Body of pancreas (tissue), 4 donors: ENCODE data around the gene ETV1. TPM values are rescaled to one million over a fixed set of nuclear protein-coding genes. Genes with fewer than 3 reads are reported as not detected.

Experiments
- ATAC-seq: fragments of 150-250 bp; one replicate; pipeline ENCODE4 v1.9.1; 2016
- DNase-seq, 4 donors: peaks; one replicate each; pipeline ENCODE4 v3.0.0-alpha.2; 2019
- H3K27ac ChIP-seq, 4 donors: fragments of 200-600 bp; sonication (generic); 1 replicate in 3 of 4; 2 replicates in 1 of 4; pipeline versions ENCODE4 v1.5.1 to v1.6.1; 2016 to 2019; ENCODE audit warnings: mild to moderate bottlenecking in 1 of 4, mixed read lengths in 1 of 4, moderate library complexity in 1 of 4
- H3K27me3 ChIP-seq, 2 donors: fragments of 200-600 bp; sonication (generic); one replicate each; pipeline ENCODE4 v1.6.0; 2016; ENCODE audit warnings: mild to moderate bottlenecking in 1 of 2
- H3K36me3 ChIP-seq, 2 donors: fragments of 200-600 bp; sonication (generic); replicated peaks in 1 of 2; 2 replicates each; pipeline ENCODE4 v1.5.1; 2016; ENCODE audit warnings: low read depth in 2 of 2; ENCODE audit not compliant: insufficient read depth in 1 of 2
- H3K4me1 ChIP-seq: fragments of 200-600 bp; sonication (generic); one replicate; pipeline ENCODE4 v1.6.0; 2016
- H3K4me3 ChIP-seq, 2 donors: fragments of 200-600 bp; sonication (generic); 1 replicate in 1 of 2; 2 replicates in 1 of 2; pipeline ENCODE4 v1.5.1; 2016 to 2019
- H3K9me3 ChIP-seq, 3 donors: fragments of 200-600 bp; sonication (generic); 1 replicate in 2 of 3; 2 replicates in 1 of 3; pipeline ENCODE4 v1.5.1; 2016
- CTCF ChIP-seq, 7 experiments: fragments of 450-650 bp in 4 of 7; fragments of 200-600 bp in 3 of 7; sonication (generic) in 3 of 7; IDR thresholded peaks; one replicate each; pipeline ENCODE4 v1.5.1; 2016 to 2019; ENCODE audit warnings: antibody characterized with exemption in 7 of 7
- POLR2A ChIP-seq, 3 donors: fragments of 450-650 bp; IDR thresholded peaks; one replicate each; pipeline ENCODE4 v1.6.1; 2016; ENCODE audit warnings: antibody characterized with exemption in 3 of 3, mild to moderate bottlenecking in 2 of 3
- WGBS, 2 donors: methylation state at CpG; one replicate each; pipeline ENCODE4 v1.1.5; 2017; 5-methylcytosine and 5-hydroxymethylcytosine counted together
- intact Hi-C: fragments of 100-400 bp; cut with DNase I; formaldehyde crosslinking; loops from one replicate; pipeline ENCODE4 v1.15.1; 2023
- total RNA-seq, 2 donors: library from RNA; depleted of rRNA; stranded (reverse); fragments of >200 nt; gene quantifications; one replicate each; pipeline ENCODE4 v1.1.0, GENCODE V29; 2016

ETV1 gene
- total RNA-seq, 2 donors from 2014 or later: 2.6 TPM

GRCh38 chr7:13849163-13849892, 140.1 kb downstream of the ETV1 start:
- Histone ChIP-seq H3K36me3 (no peaks in the 10 kb centered on the region), H3K27me3 (no peaks in the 10 kb centered on the region), H3K27ac (no peak overlapping the region), H3K4me1 (no peaks in the 10 kb centered on the region), H3K9me3 (no peaks in the 10 kb centered on the region), H3K4me3 (no peak overlapping the region)
- ATAC-seq (no peak), DNase-seq (no peak)
- TF ChIP-seq POLR2A (IDR thresholded peaks at IDR 0.05) (no peak), CTCF (IDR thresholded peaks at IDR 0.05) (no peak)
- WGBS, 2 donors: 68 to 73% methylated on average over 3 of the region's 3 CpGs
- intact Hi-C loops: no loop called here

GRCh38 chr7:13848681-13849131, 140.8 kb downstream of the ETV1 start:
- no peak overlapping the region for H3K27ac ChIP-seq
- H3K4me1 ChIP-seq: no peaks in the 10 kb centered on the region
- 83% methylated on average over 5 of the region's 5 CpGs for WGBS, 2 donors
- TF ChIP-seq CTCF (IDR thresholded peaks at IDR 0.05): no peak
- no peak for TF ChIP-seq POLR2A (IDR thresholded peaks at IDR 0.05)
- H3K27me3 ChIP-seq: no peaks in the 10 kb centered on the region
- intact Hi-C loops: no loop called here
- H3K9me3 ChIP-seq: no peaks in the 10 kb centered on the region
- DNase-seq: no peak
- ATAC-seq: no peak
- H3K4me3 ChIP-seq: no peak overlapping the region
- no peaks in the 10 kb centered on the region for H3K36me3 ChIP-seq

- no peaks in the 10 kb centered on the region for H3K27me3 ChIP-seq
- no peak overlapping the region for H3K4me3 ChIP-seq
- intact Hi-C loops: no loop called here
- H3K4me1 ChIP-seq: no peaks in the 10 kb centered on the region
- TF ChIP-seq POLR2A (IDR thresholded peaks at IDR 0.05) (no peak), CTCF (IDR thresholded peaks at IDR 0.05) (no peak)
- H3K9me3 ChIP-seq: no peaks in the 10 kb centered on the region
- WGBS, 2 donors: 65 to 76% methylated on average over 4 of the region's 4 CpGs
- DNase-seq (no peak), ATAC-seq (no peak)
- H3K36me3 ChIP-seq: no peaks in the 10 kb centered on the region
- H3K27ac ChIP-seq: no peak overlapping the region
Measured at GRCh38 chr7:13846386-13846785, 143.1 kb downstream of the ETV1 start.

GRCh38 chr7:13845601-13846000, 143.9 kb downstream of the ETV1 start:
- Histone ChIP-seq H3K36me3 (no peaks in the 10 kb centered on the region), H3K4me1 (no peaks in the 10 kb centered on the region), H3K4me3 (no peak overlapping the region), H3K9me3 (no peaks in the 10 kb centered on the region), H3K27ac (no peak overlapping the region), H3K27me3 (no peaks in the 10 kb centered on the region)
- ATAC-seq (no peak), DNase-seq (no peak)
- no peak for TF ChIP-seq POLR2A (IDR thresholded peaks at IDR 0.05)
- no peak for TF ChIP-seq CTCF (IDR thresholded peaks at IDR 0.05)
- WGBS, 2 donors: 60% methylated on average over 3 of the region's 3 CpGs
- intact Hi-C loops: no loop called here

- Histone ChIP-seq H3K4me1 (no peaks in the 10 kb centered on the region), H3K27me3 (no peaks in the 10 kb centered on the region), H3K4me3 (no peak overlapping the region), H3K36me3 (no peaks in the 10 kb centered on the region), H3K27ac (no peak overlapping the region), H3K9me3 (no peaks in the 10 kb centered on the region)
- ATAC-seq: no peak
- 66 to 69% methylated on average over 2 of the region's 2 CpGs for WGBS, 2 donors
- TF ChIP-seq CTCF (IDR thresholded peaks at IDR 0.05): no peak
- no peak for TF ChIP-seq POLR2A (IDR thresholded peaks at IDR 0.05)
- DNase-seq: no peak
- intact Hi-C loops: no loop called here
Measured at GRCh38 chr7:13844954-13845353, 144.5 kb downstream of the ETV1 start.
